Adrenal gland (tissue), 12 donors: ENCODE measurements around the gene HSF4. TPM values are rescaled to one million over a fixed set of nuclear protein-coding genes. Genes with fewer than 3 reads are reported as not detected.
A peak's percentile ranks its signal among the peaks of the same experiment; 100 is the strongest.

Source experiments
- DNase-seq, 7 donors: peaks; one replicate each; pipeline ENCODE4 v3.0.0-alpha.2; 2019 to 2020
- H3K27ac ChIP-seq, 5 donors: fragments of 200-600 bp; sonication (generic) in 4 of 5; 1 replicate in 3 of 5; 2 replicates in 2 of 5; pipeline versions ENCODE4 v1.5.1 to v1.8.0; 2016 to 2020; ENCODE audit warnings: mild to moderate bottlenecking in 1 of 5
- H3K27me3 ChIP-seq: fragments of 200-600 bp; 2 replicates; pipeline ENCODE4 v1.8.0; 2021
- H3K36me3 ChIP-seq, 2 donors: fragments of 200-600 bp; replicated peaks in 1 of 2; 1 replicate in 1 of 2; 2 replicates in 1 of 2; pipeline versions ENCODE4 v1.5.1 to v1.8.0; 2018 to 2022
- H3K4me1 ChIP-seq, 2 donors: fragments of 200-600 bp; replicated peaks in 1 of 2; 1 replicate in 1 of 2; 2 replicates in 1 of 2; pipeline versions ENCODE4 v1.5.1 to v1.8.0; 2018 to 2021
- H3K4me3 ChIP-seq, 4 donors: fragments of 200-600 bp; sonication (generic) in 3 of 4; one replicate each; pipeline ENCODE4 v1.5.1; 2016 to 2018
- H3K9me3 ChIP-seq, 3 donors: fragments of 200-600 bp; sonication (generic) in 1 of 3; replicated peaks in 1 of 3; 1 replicate in 2 of 3; 2 replicates in 1 of 3; pipeline versions ENCODE4 v1.5.1 to v1.8.0; 2016 to 2021
- CTCF ChIP-seq, 6 experiments: fragments of 450-650 bp in 4 of 6; fragments of 200-600 bp in 2 of 6; sonication (generic) in 1 of 6; IDR thresholded peaks; 1 replicate in 5 of 6; 2 replicates in 1 of 6; pipeline versions ENCODE4 v1.5.1 to v1.8.0; 2016 to 2021; ENCODE audit warnings: antibody characterized with exemption in 6 of 6, mild to moderate bottlenecking in 2 of 6, moderate library complexity in 1 of 6
- POLR2A ChIP-seq, 2 donors: fragments of 450-650 bp; IDR thresholded peaks; one replicate each; pipeline ENCODE4 v1.6.1; 2017; ENCODE audit warnings: antibody characterized with exemption in 2 of 2, mild to moderate bottlenecking in 2 of 2, moderate library complexity in 1 of 2
- WGBS, 4 donors: extraction: QIAGEN DNeasy Blood & Tissue Kit in 2 of 4; methylation state at CpG; one replicate each; pipeline versions ENCODE4 v1.1.5 to v1.1.7; 2013 to 2017; 5-methylcytosine and 5-hydroxymethylcytosine counted together
- intact Hi-C, 2 donors: fragments of 100-400 bp; cut with DNase I; formaldehyde crosslinking; loops; one replicate each; pipeline versions ENCODE4 v1.14.1 to v1.15.0; 2022 to 2023
- polyA plus RNA-seq, 3 donors: library from polyadenylated mRNA; stranded (reverse); fragments of 200-250 nt in 2 of 3; fragments of 350-450 nt in 1 of 3; fragmentation: Illumina TruSeq in 1 of 3; extraction: RNeasy Lipid Tissue Mini Kit (QIAGEN cat#74804) in 1 of 3; gene quantifications; one replicate each; pipeline ENCODE4 v1.2.3, GENCODE V29; 2013 to 2014
- total RNA-seq, 9 donors: library from RNA; depleted of rRNA in 4 of 9; stranded (reverse); fragments of >200 nt in 4 of 9; fragments of 120-200 nt in 1 of 9; fragmentation: NEBNext Ultra II Directional in 1 of 9; extraction: Animal tissue kit (Norgen Biotek cat#: 25700) in 1 of 9; gene quantifications; one replicate each; pipeline versions ENCODE4 v1.1.0 to v1.2.4, GENCODE V29; 2013 to 2023
- donor health status: healthy with polysubstance abuse.
- donor health status: Bipolar disorder and iron deficiency.
- donor health status: DM: yes; HTN: yes; CAD: no.
- donor health status: DM: no; HTN: no; CAD: no.
- donor health status: DM: no; HTN: no; CAD: no.
- donor health status: DM: yes; HTN: yes; CAD: no.

HSF4 gene
- total and polyA plus RNA-seq, 12 donors: 5.9 to 700 (median 49.4) TPM

GRCh38 chr16:67166110-67166547 lies 1.6 kb downstream of the HSF4 start:
- DNase-seq: peak in 1 of 7 donors; percentile 19
- H3K4me1 ChIP-seq: peaks cover 50 to 65% of the 10 kb centered on the region in 2 donors
- no peak overlapping the region for H3K4me3 ChIP-seq
- WGBS, 4 donors: 54 to 74% (median 64%) methylated on average over 2 to 18 of the region's 18 CpGs
- intact Hi-C loops: no loop called here
- H3K36me3 ChIP-seq: no peaks in the 10 kb centered on the region
- H3K27me3 ChIP-seq: no peaks in the 10 kb centered on the region
- no peak for TF ChIP-seq POLR2A (IDR thresholded peaks at IDR 0.05)
- no peak for TF ChIP-seq CTCF (IDR thresholded peaks at IDR 0.05)
- no peaks in the 10 kb centered on the region for H3K9me3 ChIP-seq
- H3K27ac ChIP-seq: no peak overlapping the region

GRCh38 chr16:67166598-67167168 lies 2.1 kb downstream of the HSF4 start:
- Histone ChIP-seq H3K27me3 (no peaks in the 10 kb centered on the region), H3K4me3 (no peak overlapping the region), H3K27ac (no peak overlapping the region), H3K9me3 (no peaks in the 10 kb centered on the region), H3K36me3 (no peaks in the 10 kb centered on the region), H3K4me1 (peaks cover 48 to 65% of the 10 kb centered on the region in 2 donors)
- WGBS, 4 donors: 80 to 93% (median 87%) methylated on average over 3 to 5 of the region's 5 CpGs
- DNase-seq: peak in 1 of 7 donors; percentile 22
- intact Hi-C loops: no loop called here
- TF ChIP-seq POLR2A (IDR thresholded peaks at IDR 0.05) (no peak), CTCF (IDR thresholded peaks at IDR 0.05) (no peak)

- TF ChIP-seq POLR2A (IDR thresholded peaks at IDR 0.05): no peak
- Histone ChIP-seq H3K27ac (no peak overlapping the region), H3K36me3 (no peaks in the 10 kb centered on the region), H3K4me1 (peaks cover 44 to 59% of the 10 kb centered on the region in 2 donors), H3K27me3 (no peaks in the 10 kb centered on the region), H3K4me3 (no peak overlapping the region), H3K9me3 (no peaks in the 10 kb centered on the region)
- intact Hi-C loops: no loop called here
- 91 to 95% methylated on average over 7 of the region's 7 CpGs; no CpG with 5 or more reads in 2 of the 4 donors for WGBS, 4 donors
- peak in 1 of 7 donors; percentile 22 for DNase-seq
Observed at GRCh38 chr16:67167588-67167987, 3.0 kb downstream of the HSF4 start.

- Histone ChIP-seq H3K27ac (peak overlapping the region in 3 of 5 donors; percentile 82 to 98 (median 95)), H3K27me3 (no peaks in the 10 kb centered on the region), H3K4me3 (no peak overlapping the region), H3K4me1 (peaks cover 40 to 58% of the 10 kb centered on the region in 2 donors), H3K9me3 (no peaks in the 10 kb centered on the region), H3K36me3 (no peaks in the 10 kb centered on the region)
- no peak for TF ChIP-seq CTCF (IDR thresholded peaks at IDR 0.05)
- TF ChIP-seq POLR2A (IDR thresholded peaks at IDR 0.05): no peak
- DNase-seq: peak in 2 of 7 donors; percentile 24 to 33
- intact Hi-C loops: no loop called here
- WGBS, 4 donors: 50 to 54% methylated on average over 9 of the region's 9 CpGs; no CpG with 5 or more reads in 2 of the 4 donors
Observed at GRCh38 chr16:67169011-67169451, 4.5 kb downstream of the HSF4 start.
